Small intestine (tissue), 7 donors: ENCODE measurements around the gene SOCS3. TPM values are rescaled to one million over a fixed set of nuclear protein-coding genes. Genes with fewer than 3 reads are reported as not detected.
A peak's percentile ranks its signal among the peaks of the same experiment; 100 is the strongest.

Experiments used
- DNase-seq, 2 donors: peaks; one replicate each; pipeline versions ENCODE4 v3.0.0 to v3.0.0-alpha.2; 2013
- FAIRE-seq: peaks from 2 replicates; lab custom pipeline; 2012; peaks lifted over from hg19 to GRCh38; lab: Jason Lieb, UNC
- H3K27ac ChIP-seq, 3 donors: one replicate each; pipeline ENCODE4 v1.5.1; 2013; ENCODE audit warnings: low read length in 2 of 3, mild to moderate bottlenecking in 2 of 3, control low read depth in 1 of 3, inconsistent platforms in 1 of 3, low read depth in 1 of 3, moderate library complexity in 1 of 3
- H3K27me3 ChIP-seq, 3 donors: one replicate each; pipeline ENCODE4 v1.6.1; 2013; ENCODE audit warnings: low read length in 3 of 3, inconsistent platforms in 1 of 3; ENCODE audit not compliant: control insufficient read depth in 3 of 3, insufficient read depth in 3 of 3
- H3K36me3 ChIP-seq, 3 donors: one replicate each; pipeline ENCODE4 v1.6.1; 2013; ENCODE audit warnings: low read length in 3 of 3, inconsistent platforms in 1 of 3, low read depth in 1 of 3, mild to moderate bottlenecking in 1 of 3, moderate library complexity in 1 of 3; ENCODE audit not compliant: control insufficient read depth in 3 of 3, insufficient read depth in 2 of 3
- H3K4me1 ChIP-seq, 3 donors: one replicate each; pipeline ENCODE4 v1.6.1; 2013; ENCODE audit warnings: low read length in 2 of 3, inconsistent platforms in 1 of 3, low read depth in 1 of 3, mild to moderate bottlenecking in 1 of 3, moderate library complexity in 1 of 3; ENCODE audit not compliant: control insufficient read depth in 3 of 3, insufficient read depth in 2 of 3
- H3K4me3 ChIP-seq, 3 donors: one replicate each; pipeline ENCODE4 v1.5.1; 2013; ENCODE audit warnings: low read length in 3 of 3, control low read depth in 1 of 3, inconsistent platforms in 1 of 3, low read depth in 1 of 3, mild to moderate bottlenecking in 1 of 3, moderate library complexity in 1 of 3
- H3K9me3 ChIP-seq, 2 donors: one replicate each; pipeline ENCODE4 v1.6.1; 2013; ENCODE audit warnings: low read depth in 1 of 2, low read length in 1 of 2; ENCODE audit not compliant: control insufficient read depth in 2 of 2, insufficient read depth in 1 of 2
- WGBS, 3 donors: extraction: QIAGEN DNeasy Blood & Tissue Kit; methylation state at CpG; one replicate each; pipeline ENCODE4 v1.1.7; 2013; 5-methylcytosine and 5-hydroxymethylcytosine counted together
- polyA plus RNA-seq, 4 donors: library from polyadenylated mRNA; stranded (reverse) in 3 of 4; unstranded in 1 of 4; fragments of 200-250 nt in 3 of 4; fragments of 120-200 nt in 1 of 4; gene quantifications; one replicate each; pipeline versions ENCODE4 v1.2.1 to v1.2.3, GENCODE V29; 2013
- donor health status: healthy with polysubstance abuse.
- donor health status: control.
- donor health status: control.
- donor health status: Bipolar disorder and iron deficiency.
- donor health status: healthy.

The SOCS3 gene
- polyA plus RNA-seq, 4 donors = 3.4 to 67.3 (median 17.2) TPM

- Histone ChIP-seq H3K4me3 (no peak overlapping the region), H3K9me3 (no peaks in the 10 kb centered on the region), H3K36me3 (no peaks in the 10 kb centered on the region), H3K27me3 (no peaks in the 10 kb centered on the region), H3K4me1 (peaks cover 0 to 7% (median 2%) of the 10 kb centered on the region in 3 donors), H3K27ac (peak overlapping the region in 1 of 3 donors; percentile 19)
- WGBS, 3 donors = 74 to 83% (median 75%) methylated on average over 14 to 16 of the region's 16 CpGs
- FAIRE-seq = no peak
- DNase-seq = no peak
Measured at GRCh38 chr17:78329263-78330059, 30.4 kb downstream of the SOCS3 start.

- WGBS, 3 donors = 79 to 90% (median 89%) methylated on average over 5 of the region's 5 CpGs
- FAIRE-seq (no peak), DNase-seq (no peak)
- Histone ChIP-seq H3K27ac (no peak overlapping the region), H3K4me3 (no peak overlapping the region), H3K36me3 (no peaks in the 10 kb centered on the region), H3K4me1 (peaks cover 0 to 19% (median 6%) of the 10 kb centered on the region in 3 donors), H3K9me3 (no peaks in the 10 kb centered on the region), H3K27me3 (no peaks in the 10 kb centered on the region)
Measured at GRCh38 chr17:78327880-78328279, 32.0 kb downstream of the SOCS3 start.

- WGBS, 3 donors = 64 to 86% (median 80%) methylated on average over 20 of the region's 20 CpGs
- H3K4me1 ChIP-seq = peaks cover 0 to 26% (median 6%) of the 10 kb centered on the region in 3 donors
- FAIRE-seq (no peak), DNase-seq (no peak)
- H3K9me3 ChIP-seq = no peaks in the 10 kb centered on the region
- H3K27me3 ChIP-seq = no peaks in the 10 kb centered on the region
- no peak overlapping the region for H3K4me3 ChIP-seq
- H3K27ac ChIP-seq = peak overlapping the region in 2 of 3 donors; percentile 81 to 98
- H3K36me3 ChIP-seq = no peaks in the 10 kb centered on the region
Measured at GRCh38 chr17:78325076-78325687, 34.7 kb downstream of the SOCS3 start.

- H3K9me3 ChIP-seq = no peaks in the 10 kb centered on the region
- peaks cover 0 to 26% (median 6%) of the 10 kb centered on the region in 3 donors for H3K4me1 ChIP-seq
- FAIRE-seq (no peak), DNase-seq (peak in 1 of 2 donors; percentile 68)
- peak overlapping the region in 2 of 3 donors; percentile 81 to 98 for H3K27ac ChIP-seq
- no peak overlapping the region for H3K4me3 ChIP-seq
- no peaks in the 10 kb centered on the region for H3K36me3 ChIP-seq
- WGBS, 3 donors = 23 to 51% (median 51%) methylated on average over 18 of the region's 18 CpGs
- no peaks in the 10 kb centered on the region for H3K27me3 ChIP-seq
Measured at GRCh38 chr17:78324391-78325075, 35.3 kb downstream of the SOCS3 start.

GRCh38 chr17:78323826-78324390 lies 36.0 kb downstream of the SOCS3 start:
- FAIRE-seq = no peak
- WGBS, 3 donors = 66 to 97% (median 83%) methylated on average over 7 of the region's 7 CpGs

GRCh38 chr17:78322858-78323455 lies 36.9 kb downstream of the SOCS3 start:
- H3K4me3 ChIP-seq = no peak overlapping the region
- DNase-seq (no peak), FAIRE-seq (no peak)
- H3K9me3 ChIP-seq = no peaks in the 10 kb centered on the region
- H3K4me1 ChIP-seq = peaks cover 0 to 30% (median 8%) of the 10 kb centered on the region in 3 donors
- no peaks in the 10 kb centered on the region for H3K27me3 ChIP-seq
- peak overlapping the region in 2 of 3 donors; percentile 81 to 98 for H3K27ac ChIP-seq
- no peaks in the 10 kb centered on the region for H3K36me3 ChIP-seq
- 69 to 86% (median 82%) methylated on average over 16 of the region's 16 CpGs for WGBS, 3 donors

More at GRCh38 chr17:78323826-78324390, 36.0 kb downstream of the SOCS3 start:
- no peaks in the 10 kb centered on the region for H3K27me3 ChIP-seq
- H3K27ac ChIP-seq = peak overlapping the region in 2 of 3 donors; percentile 81 to 98
- no peak for DNase-seq
- H3K4me1 ChIP-seq = peaks cover 0 to 26% (median 6%) of the 10 kb centered on the region in 3 donors
- H3K4me3 ChIP-seq = no peak overlapping the region
- no peaks in the 10 kb centered on the region for H3K36me3 ChIP-seq
- no peaks in the 10 kb centered on the region for H3K9me3 ChIP-seq

- DNase-seq = no peak
- peaks cover 0 to 35% (median 8%) of the 10 kb centered on the region in 3 donors for H3K4me1 ChIP-seq
- H3K36me3 ChIP-seq = no peaks in the 10 kb centered on the region
- H3K4me3 ChIP-seq = no peak overlapping the region
- no peaks in the 10 kb centered on the region for H3K9me3 ChIP-seq
- no peaks in the 10 kb centered on the region for H3K27me3 ChIP-seq
- WGBS, 3 donors = 86 to 88% (median 86%) methylated on average over 9 of the region's 9 CpGs
- H3K27ac ChIP-seq = peak overlapping the region in 2 of 3 donors; percentile 81 to 98
- FAIRE-seq = no peak
Measured at GRCh38 chr17:78322327-78322857, 37.5 kb downstream of the SOCS3 start.
